Body of pancreas (tissue), 4 donors: ENCODE measurements around the gene STX8.

Experiments used
- CTCF ChIP-seq, 7 experiments: fragments of 450-650 bp in 4 of 7; fragments of 200-600 bp in 3 of 7; sonication (generic) in 3 of 7; IDR thresholded peaks; one replicate each; pipeline ENCODE4 v1.5.1; 2016 to 2019; ENCODE audit warnings: antibody characterized with exemption in 7 of 7
- POLR2A ChIP-seq, 3 donors: fragments of 450-650 bp; IDR thresholded peaks; one replicate each; pipeline ENCODE4 v1.6.1; 2016; ENCODE audit warnings: antibody characterized with exemption in 3 of 3, mild to moderate bottlenecking in 2 of 3

DNA sequence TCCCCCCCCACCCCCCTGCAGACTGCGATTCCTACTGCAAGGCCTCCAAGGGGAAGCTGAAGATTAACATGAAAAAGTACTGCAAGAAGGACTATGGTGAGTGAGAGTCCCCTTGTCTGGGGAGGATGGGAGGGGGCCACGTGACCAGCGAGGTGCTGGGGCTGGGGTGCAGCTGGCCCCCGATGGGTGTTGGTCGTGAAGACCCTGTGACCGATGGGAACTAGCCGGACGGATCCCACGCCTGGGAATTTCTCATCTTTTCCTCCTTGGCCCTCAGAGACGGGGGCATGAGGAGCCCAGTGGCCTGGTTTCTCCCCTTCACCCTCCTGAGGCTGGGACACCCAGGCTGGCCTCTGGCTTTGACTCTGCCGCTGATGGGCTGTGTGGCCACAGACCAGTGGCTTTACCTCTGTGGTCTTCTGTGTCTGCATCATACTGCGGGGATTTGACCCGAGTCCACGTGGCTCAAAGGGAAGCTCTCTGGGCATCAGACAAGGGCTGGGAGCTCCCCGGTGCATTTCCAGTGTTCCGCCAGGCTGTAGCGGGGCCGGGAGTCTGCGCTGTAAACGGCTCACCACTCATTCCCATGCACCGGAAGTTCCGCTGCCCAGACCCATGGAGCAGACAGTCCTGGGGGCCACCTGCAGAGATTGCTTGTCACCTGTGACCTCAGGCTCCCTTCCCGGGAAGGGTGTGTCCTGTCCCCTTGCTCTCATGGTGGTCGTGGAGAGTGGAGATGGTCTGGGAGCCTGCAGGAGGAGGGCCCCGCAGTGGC lies 354.3 kb downstream of the STX8 start:
- TF ChIP-seq CTCF (IDR thresholded peaks at IDR 0.05) (no peak), POLR2A (IDR thresholded peaks at IDR 0.05) (no peak)
